Activated CD8-positive, alpha-beta T cell treated with anti-CD3 and anti-CD28 coated beads for 36 hours (primary cell): Measurements from ENCODE around the gene TOLLIP. TPM values are rescaled to one million over a fixed set of nuclear protein-coding genes. Genes with fewer than 3 reads are reported as not detected.
A peak's percentile ranks its signal among the peaks of the same experiment; 100 is the strongest.

Experiments used
- ATAC-seq: fragments of 200-7000 bp; cut with Tn5 transposase; one replicate; pipeline ENCODE4 v1.10.0; 2021; ENCODE audit warnings: mild to moderate bottlenecking, moderate library complexity
- CTCF ChIA-PET: fragments of 350-600 bp; sonication (Branson Sonifier 250); formaldehyde crosslinking; loops from one replicate; lab custom pipeline; 2021; ENCODE audit warnings: antibody characterized with exemption; lab: Charles Lee
- POLR2A ChIA-PET: fragments of 350-600 bp; sonication (Branson Sonifier 250); formaldehyde crosslinking; loops from one replicate; lab custom pipeline; 2021; ENCODE audit warnings: antibody characterized with exemption; lab: Charles Lee
- DNase-seq: peaks from one replicate; pipeline ENCODE4 v3.0.0-alpha.2; 2020
- H3K27ac Mint-ChIP-seq: one replicate; pipeline ENCODE4 v1.8.0; 2021; ENCODE audit warnings: mild to moderate bottlenecking, mixed read lengths
- H3K27me3 Mint-ChIP-seq: one replicate; pipeline ENCODE4 v1.8.0; 2021; ENCODE audit warnings: mixed read lengths
- H3K36me3 Mint-ChIP-seq: one replicate; pipeline ENCODE4 v1.8.0; 2021; ENCODE audit warnings: low read depth, mixed read lengths
- H3K4me1 Mint-ChIP-seq: one replicate; pipeline ENCODE4 v1.8.0; 2021; ENCODE audit warnings: low read depth, mixed read lengths
- H3K4me3 Mint-ChIP-seq: one replicate; pipeline ENCODE4 v1.8.0; 2021; ENCODE audit warnings: mild to moderate bottlenecking, moderate library complexity, mixed read lengths
- H3K9me3 Mint-ChIP-seq: one replicate; pipeline ENCODE4 v1.8.0; 2021; ENCODE audit warnings: mixed read lengths
- intact Hi-C: fragments of 100-400 bp; cut with micrococcal nuclease; formaldehyde crosslinking; loops from one replicate; pipeline ENCODE4 v1.10.0; 2022
- total RNA-seq, 2 experiments: library from RNA; stranded (reverse); gene quantifications; one replicate each; pipeline ENCODE4 v1.2.3, GENCODE V29; 2021
- TF ChIP-seq, protein P1 (sequence below): fragments of 200-600 bp; IDR thresholded peaks from one replicate; pipeline ENCODE4 v1.8.0; 2022; ENCODE audit warnings: antibody characterized with exemption, mild to moderate bottlenecking

TOLLIP gene
- total RNA-seq, 2 experiments from 2014 or later = 32.4 to 33.1 TPM

GRCh38 chr11:1306186-1307162 is 3.0 kb downstream of the TOLLIP start:
- ChIA-PET POLR2A (interaction anchor here (1.2 kb wide), 1 partner anchor 10 kb away, joined by 3 read pairs; no protein-coding TSS in a partner anchor), CTCF (no interaction called here)
- no peak for ATAC-seq
- peak overlapping the region; percentile 38 for H3K27ac Mint-ChIP-seq
- intact Hi-C loops = no loop called here
- H3K4me1 Mint-ChIP-seq = peaks cover 48% of the 10 kb centered on the region
- DNase-seq = no peak
- H3K9me3 Mint-ChIP-seq = peaks cover 3% of the 10 kb centered on the region
- TF ChIP-seq, protein P1, sequence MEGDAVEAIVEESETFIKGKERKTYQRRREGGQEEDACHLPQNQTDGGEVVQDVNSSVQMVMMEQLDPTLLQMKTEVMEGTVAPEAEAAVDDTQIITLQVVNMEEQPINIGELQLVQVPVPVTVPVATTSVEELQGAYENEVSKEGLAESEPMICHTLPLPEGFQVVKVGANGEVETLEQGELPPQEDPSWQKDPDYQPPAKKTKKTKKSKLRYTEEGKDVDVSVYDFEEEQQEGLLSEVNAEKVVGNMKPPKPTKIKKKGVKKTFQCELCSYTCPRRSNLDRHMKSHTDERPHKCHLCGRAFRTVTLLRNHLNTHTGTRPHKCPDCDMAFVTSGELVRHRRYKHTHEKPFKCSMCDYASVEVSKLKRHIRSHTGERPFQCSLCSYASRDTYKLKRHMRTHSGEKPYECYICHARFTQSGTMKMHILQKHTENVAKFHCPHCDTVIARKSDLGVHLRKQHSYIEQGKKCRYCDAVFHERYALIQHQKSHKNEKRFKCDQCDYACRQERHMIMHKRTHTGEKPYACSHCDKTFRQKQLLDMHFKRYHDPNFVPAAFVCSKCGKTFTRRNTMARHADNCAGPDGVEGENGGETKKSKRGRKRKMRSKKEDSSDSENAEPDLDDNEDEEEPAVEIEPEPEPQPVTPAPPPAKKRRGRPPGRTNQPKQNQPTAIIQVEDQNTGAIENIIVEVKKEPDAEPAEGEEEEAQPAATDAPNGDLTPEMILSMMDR = no peak
- no peak overlapping the region for H3K4me3 Mint-ChIP-seq
- peaks cover 15% of the 10 kb centered on the region for H3K36me3 Mint-ChIP-seq
- no peaks in the 10 kb centered on the region for H3K27me3 Mint-ChIP-seq

- no peaks in the 10 kb centered on the region for H3K9me3 Mint-ChIP-seq
- H3K36me3 Mint-ChIP-seq = peaks cover 6% of the 10 kb centered on the region
- H3K27ac Mint-ChIP-seq = no peak overlapping the region
- DNase-seq (no peak), ATAC-seq (no peak)
- intact Hi-C loops = no loop called here
- H3K27me3 Mint-ChIP-seq = no peaks in the 10 kb centered on the region
- CTCF ChIA-PET = no interaction called here
- H3K4me1 Mint-ChIP-seq = peaks cover 41% of the 10 kb centered on the region
- POLR2A ChIA-PET = interaction anchor here (1.2 kb wide), 1 partner anchor 11 kb away, joined by 3 read pairs; no protein-coding TSS in a partner anchor
- H3K4me3 Mint-ChIP-seq = no peak overlapping the region
- TF ChIP-seq, protein P1 = no peak
Observed at GRCh38 chr11:1305501-1306056, 3.9 kb downstream of the TOLLIP start.

DNA sequence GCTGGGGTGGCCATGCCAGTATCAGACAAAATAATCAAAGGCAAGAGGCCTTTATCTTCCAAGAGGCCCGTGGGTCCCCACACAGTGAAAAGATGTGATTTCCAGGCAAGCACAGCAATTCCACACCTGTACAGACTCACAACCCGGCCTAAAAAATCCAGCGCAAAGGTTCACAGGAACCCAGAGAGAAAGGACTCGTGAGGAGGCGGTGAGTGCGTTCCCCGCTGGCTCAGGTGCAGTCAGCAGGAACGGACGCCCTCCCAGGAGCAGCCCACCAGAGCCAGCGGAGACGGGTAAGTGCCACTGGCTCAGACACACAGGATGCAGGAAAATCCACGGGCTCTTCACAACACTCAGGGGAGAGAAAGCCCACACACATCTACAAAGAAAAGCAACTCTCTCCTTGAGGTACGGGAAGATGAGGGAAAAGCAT is 4.4 kb downstream of the TOLLIP start:
- no peaks in the 10 kb centered on the region for H3K9me3 Mint-ChIP-seq
- H3K4me3 Mint-ChIP-seq = no peak overlapping the region
- DNase-seq (no peak), ATAC-seq (no peak)
- intact Hi-C loops = no loop called here
- ChIA-PET POLR2A (interaction anchor here (1.2 kb wide), 1 partner anchor 12 kb away, joined by 3 read pairs; no protein-coding TSS in a partner anchor), CTCF (no interaction called here)
- H3K36me3 Mint-ChIP-seq = peaks cover 3% of the 10 kb centered on the region
- no peaks in the 10 kb centered on the region for H3K27me3 Mint-ChIP-seq
- peaks cover 39% of the 10 kb centered on the region for H3K4me1 Mint-ChIP-seq
- TF ChIP-seq, protein P1 = no peak
- H3K27ac Mint-ChIP-seq = no peak overlapping the region

- Mint-ChIP-seq H3K9me3 (no peaks in the 10 kb centered on the region), H3K4me1 (peaks cover 39% of the 10 kb centered on the region), H3K27me3 (no peaks in the 10 kb centered on the region), H3K27ac (no peak overlapping the region), H3K4me3 (no peak overlapping the region), H3K36me3 (peaks cover 3% of the 10 kb centered on the region)
- no peak for ATAC-seq
- no peak for DNase-seq
- intact Hi-C loops = no loop called here
- TF ChIP-seq, protein P1 = no peak
- CTCF ChIA-PET = interaction anchor here (0.6 kb wide), 1 partner anchor 81 kb away, joined by 3 read pairs; no protein-coding TSS in a partner anchor
- POLR2A ChIA-PET = no interaction called here
Observed at GRCh38 chr11:1304380-1304779, 5.1 kb downstream of the TOLLIP start.
